SK-N-SH treated with all-trans-retinoic acid at 6 μM for 48 hours (cell line): ENCODE measurements around the gene DTWD2.

ENCODE experiments used
- ATAC-seq: fragments of 200-7000 bp; cut with Tn5 transposase; 3 replicates; pipeline ENCODE4 v1.9.1; 2020; ENCODE audit warnings: mild to moderate bottlenecking, moderate library complexity
- ARNTL ChIP-seq: fragments of 450-650 bp; formaldehyde crosslinking; IDR thresholded peaks from 2 replicates; pipeline ENCODE4 v1.5.0; 2020; ENCODE audit warnings: low read depth, mild to moderate bottlenecking, moderate library complexity, borderline replicate concordance
- BACH2 ChIP-seq: fragments of 250-450 bp; sonication (Bioruptor Pico); IDR thresholded peaks from 2 replicates; pipeline ENCODE4 v1.9.0; 2021; ENCODE audit warnings: mild to moderate bottlenecking, borderline replicate concordance
- CREB5 ChIP-seq: fragments of 250-450 bp; sonication (Bioruptor Pico); IDR thresholded peaks from 2 replicates; pipeline ENCODE4 v1.5.1; 2020; ENCODE audit warnings: low read depth, mild to moderate bottlenecking, moderate library complexity
- CSDC2 ChIP-seq: fragments of 250-450 bp; sonication (Bioruptor Pico); IDR thresholded peaks from 2 replicates; pipeline ENCODE4 v1.5.0; 2020; ENCODE audit warnings: mild to moderate bottlenecking, moderate library complexity
- CSRNP3 ChIP-seq: fragments of 250-450 bp; sonication (Bioruptor Pico); IDR thresholded peaks from 2 replicates; pipeline ENCODE4 v1.5.1; 2021; ENCODE audit warnings: mild to moderate bottlenecking, moderate library complexity
- ESRRG ChIP-seq: fragments of 250-450 bp; sonication (Bioruptor Pico); IDR thresholded peaks from 2 replicates; pipeline ENCODE4 v1.6.1; 2021; ENCODE audit warnings: mild to moderate bottlenecking
- GLIS3 ChIP-seq: fragments of 250-450 bp; sonication (Bioruptor Pico); IDR thresholded peaks from 2 replicates; pipeline ENCODE4 v1.5.0; 2020; ENCODE audit warnings: mild to moderate bottlenecking, moderate library complexity
- ISL1 ChIP-seq: fragments of 250-450 bp; sonication (Bioruptor Pico); IDR thresholded peaks from 2 replicates; pipeline ENCODE4 v2.1.2; 2022; ENCODE audit warnings: mild to moderate bottlenecking, moderate library complexity
- OSR1 ChIP-seq: fragments of 250-450 bp; sonication (Bioruptor Pico); IDR thresholded peaks from 2 replicates; pipeline ENCODE4 v1.8.0; 2022; ENCODE audit warnings: moderate library complexity, mild to moderate bottlenecking, inconsistent platforms
- PATZ1 ChIP-seq: fragments of 250-450 bp; sonication (Bioruptor Pico); IDR thresholded peaks from 2 replicates; pipeline ENCODE4 v1.8.0; 2020; ENCODE audit warnings: mild to moderate bottlenecking, moderate library complexity, borderline replicate concordance
- POU6F1 ChIP-seq: fragments of 250-450 bp; sonication (Bioruptor Pico); IDR thresholded peaks from 2 replicates; pipeline ENCODE4 v1.8.0; 2021; ENCODE audit warnings: low read depth, mild to moderate bottlenecking, moderate library complexity, borderline replicate concordance
- PPARA ChIP-seq: fragments of 250-450 bp; sonication (Bioruptor Pico); IDR thresholded peaks from 2 replicates; pipeline ENCODE4 v1.5.0; 2020; ENCODE audit warnings: mild to moderate bottlenecking, borderline replicate concordance
- SNAI2 ChIP-seq: fragments of 250-450 bp; sonication (Bioruptor Pico); IDR thresholded peaks from 2 replicates; pipeline ENCODE4 v1.5.0; 2020; ENCODE audit warnings: mild to moderate bottlenecking, moderate library complexity
- TCF4 ChIP-seq: fragments of 250-450 bp; sonication (Bioruptor Pico); IDR thresholded peaks from 2 replicates; pipeline ENCODE4 v1.8.0; 2021; ENCODE audit warnings: mild to moderate bottlenecking, moderate library complexity, borderline replicate concordance
- TOX ChIP-seq: fragments of 250-450 bp; sonication (Bioruptor Pico); IDR thresholded peaks from 2 replicates; pipeline ENCODE4 v1.8.0; 2021; ENCODE audit warnings: mild to moderate bottlenecking, moderate library complexity, borderline replicate concordance
- TSHZ2 ChIP-seq: fragments of 250-450 bp; sonication (Bioruptor Pico); IDR thresholded peaks from 2 replicates; pipeline ENCODE4 v1.5.0; 2020; ENCODE audit warnings: mild to moderate bottlenecking, moderate library complexity
- ZFP3 ChIP-seq: fragments of 250-450 bp; sonication (Bioruptor Pico); IDR thresholded peaks from 2 replicates; pipeline ENCODE4 v1.5.0; 2020; ENCODE audit warnings: mild to moderate bottlenecking, moderate library complexity
- ZFP30 ChIP-seq: fragments of 450-650 bp; formaldehyde crosslinking; IDR thresholded peaks from 2 replicates; pipeline ENCODE4 v1.5.0; 2022; ENCODE audit warnings: mild to moderate bottlenecking, moderate library complexity
- ZNF565 ChIP-seq: fragments of 450-650 bp; formaldehyde crosslinking; conservative IDR thresholded peaks from 2 replicates; pipeline ENCODE4 v1.5.0; 2020; ENCODE audit warnings: low read depth, mild to moderate bottlenecking, moderate library complexity
- ZNF70 ChIP-seq: fragments of 450-650 bp; formaldehyde crosslinking; IDR thresholded peaks from 2 replicates; pipeline ENCODE4 v1.5.0; 2020; ENCODE audit warnings: mild to moderate bottlenecking, moderate library complexity
- ZNF8 ChIP-seq: fragments of 450-650 bp; formaldehyde crosslinking; IDR thresholded peaks from 2 replicates; pipeline ENCODE4 v1.5.0; 2020; ENCODE audit warnings: mild to moderate bottlenecking, moderate library complexity

The DTWD2 gene

GRCh38 chr5:118902656-118903438 lies 85.5 kb downstream of the DTWD2 start:
- TF ChIP-seq TCF4 (peak; percentile 48), SNAI2 (CRISPR knock-in tag) (no peak)
- ATAC-seq: no peak

GRCh38 chr5:118894709-118895108 lies 93.6 kb downstream of the DTWD2 start:
- TF ChIP-seq ESRRG (CRISPR knock-in tag): no peak
- TF ChIP-seq ARNTL: no peak
- TF ChIP-seq ZNF8 (CRISPR knock-in tag): no peak
- no peak for TF ChIP-seq POU6F1
- no peak for TF ChIP-seq ZNF565 (CRISPR knock-in tag)
- no peak for TF ChIP-seq CREB5 (CRISPR knock-in tag)
- no peak for TF ChIP-seq GLIS3 (CRISPR knock-in tag)
- no peak for TF ChIP-seq ZNF70 (CRISPR knock-in tag)
- no peak for TF ChIP-seq TOX (CRISPR knock-in tag)
- TF ChIP-seq ZFP30: no peak
- TF ChIP-seq BACH2: no peak
- TF ChIP-seq CSDC2 (CRISPR knock-in tag): no peak
- TF ChIP-seq CSRNP3: no peak
- TF ChIP-seq PPARA (CRISPR knock-in tag): no peak
- TF ChIP-seq PATZ1 (CRISPR knock-in tag): no peak
- ATAC-seq: no peak

- 0 out of 2 replicates have a peak, but pooled peaks have one; percentile 10 for TF ChIP-seq ISL1 (CRISPR knock-in tag)
- TF ChIP-seq BACH2: no peak
- TF ChIP-seq ZFP3 (CRISPR knock-in tag): no peak
- no peak for TF ChIP-seq CSDC2 (CRISPR knock-in tag)
- no peak for TF ChIP-seq GLIS3 (CRISPR knock-in tag)
- no peak for TF ChIP-seq OSR1
- TF ChIP-seq TSHZ2 (CRISPR knock-in tag): no peak
- TF ChIP-seq POU6F1: no peak
- TF ChIP-seq ZFP30: no peak
- no peak for ATAC-seq
These were observed 97.1 kb downstream of the DTWD2 start for GRCh38 chr5:118891252-118891651.
